Endothelial cell of umbilical vein (primary cell): ENCODE measurements around the gene G6PC1. TPM values are rescaled to one million over a fixed set of nuclear protein-coding genes. Genes with fewer than 3 reads are reported as not detected.
"Not testable (repeated sequence)": the region's sequence is repeated elsewhere in the genome, so short reads cannot be mapped to it uniquely, and the experiment has no call there.

Source experiments
- BruUV-seq: library from RNA; stranded (reverse); fragments of 400-500 nt; replicated peaks from 2 replicates; lab custom pipeline; 2021; lab: Mats Ljungman, UMichigan
- CTCF ChIA-PET: fragments of 300-600, 350-600 bp; sonication (Branson Sonifier 250); formaldehyde crosslinking; loops from one replicate; lab custom pipeline; 2021; ENCODE audit warnings: antibody characterized with exemption, inconsistent platforms; lab: Charles Lee
- POLR2A ChIA-PET: fragments of 300-600, 350-600 bp; sonication (Branson Sonifier 250); formaldehyde crosslinking; loops from one replicate; lab custom pipeline; 2021; ENCODE audit warnings: antibody characterized with exemption, inconsistent platforms; lab: Charles Lee
- DNase-seq: peaks from one replicate; pipeline ENCODE4 v3.0.0-alpha.2; 2011; ENCODE audit warnings: low read depth, low spot score
- FAIRE-seq: peaks from 2 replicates; lab custom pipeline; 2011; peaks lifted over from hg19 to GRCh38; lab: Jason Lieb, UNC
- H2AFZ ChIP-seq: 2 replicates; pipeline ENCODE4 v1.6.0; 2012; ENCODE audit warnings: low read depth, low read length, control low read depth, inconsistent platforms
- H3K27ac ChIP-seq: 2 replicates; pipeline ENCODE4 v1.5.1; 2011; ENCODE audit warnings: low read depth, mild to moderate bottlenecking, control low read depth, low read length, moderate library complexity; ENCODE audit not compliant: insufficient read depth
- H3K27me3 ChIP-seq, 2 experiments: 2 replicates each; pipeline versions ENCODE4 v1.6.0 to v1.6.1; 2011; ENCODE audit warnings: low read length in 2 of 2, mixed read lengths in 1 of 2; ENCODE audit not compliant: control insufficient read depth in 2 of 2, insufficient read depth in 2 of 2
- H3K36me3 ChIP-seq, 2 experiments: 2 replicates in 1 of 2; 3 replicates in 1 of 2; pipeline ENCODE4 v1.5.1; 2011; ENCODE audit warnings: low read length in 2 of 2, mild to moderate bottlenecking in 1 of 2, moderate library complexity in 1 of 2; ENCODE audit not compliant: control insufficient read depth in 2 of 2, insufficient read depth in 2 of 2; ENCODE audit errors: extremely low read depth in 1 of 2
- H3K4me1 ChIP-seq: 3 replicates; pipeline ENCODE4 v1.5.1; 2011; ENCODE audit warnings: mild to moderate bottlenecking, low read length; ENCODE audit not compliant: control insufficient read depth, insufficient read depth; ENCODE audit errors: extremely low read depth
- H3K4me2 ChIP-seq: 2 replicates; pipeline ENCODE4 v1.6.1; 2011; ENCODE audit warnings: low read length, control low read depth, mixed read lengths; ENCODE audit not compliant: insufficient read depth
- H3K4me3 ChIP-seq, 3 experiments: fragments of 200-600 bp in 1 of 3; sonication (generic), shearing (Covaris generic) in 1 of 3; replicated peaks in 1 of 3; 2 replicates each; pipeline ENCODE4 v1.5.1; 2011 to 2016; ENCODE audit warnings: control low read depth in 3 of 3, low read length in 3 of 3, mild to moderate bottlenecking in 2 of 3, inconsistent platforms in 1 of 3, low read depth in 1 of 3, moderate library complexity in 1 of 3; ENCODE audit not compliant: insufficient read depth in 1 of 3
- H3K79me2 ChIP-seq: 2 replicates; pipeline ENCODE4 v1.6.0; 2012; ENCODE audit warnings: low read length, inconsistent platforms; ENCODE audit not compliant: control insufficient read depth, insufficient read depth
- H3K9ac ChIP-seq: replicated peaks from 2 replicates; pipeline ENCODE3; 2011; ENCODE audit warnings: low read length, control low read depth; ENCODE audit not compliant: insufficient read depth; ENCODE audit errors: extremely low read depth
- H3K9me1 ChIP-seq: replicated peaks from 3 replicates; pipeline ENCODE4 v1.6.0; 2011; ENCODE audit warnings: mild to moderate bottlenecking, low read length; ENCODE audit not compliant: control insufficient read depth, insufficient read depth; ENCODE audit errors: extremely low read depth
- H3K9me3 ChIP-seq: replicated peaks from 2 replicates; pipeline ENCODE4 v1.5.1; 2012; ENCODE audit warnings: low read length, inconsistent platforms; ENCODE audit not compliant: control insufficient read depth, insufficient read depth
- H4K20me1 ChIP-seq: replicated peaks from 2 replicates; pipeline ENCODE3; 2011; ENCODE audit warnings: mild to moderate bottlenecking, low read length; ENCODE audit not compliant: control insufficient read depth, insufficient read depth; ENCODE audit errors: extremely low read depth
- dilution Hi-C: fragments of 300-500 bp; cut with MboI; formaldehyde crosslinking; loops from one replicate; pipeline ENCODE4 v1.15.0; 2019; ENCODE audit warnings: low sequenced_read_pairs; ENCODE audit not compliant: extremely low pct_ligation_motif_present
- intact Hi-C: fragments of 100-400 bp; cut with micrococcal nuclease; formaldehyde crosslinking; loops from one replicate; pipeline ENCODE4 v1.10.0; 2022
- polyA plus RNA-seq, 4 experiments: library from polyadenylated mRNA; depleted of rRNA in 3 of 4; stranded (reverse) in 3 of 4; unstranded in 1 of 4; fragments of >200 nt; gene quantifications; 2 replicates each; pipeline versions ENCODE4 v1.2.1 to v1.2.3, GENCODE V29; 2011 to 2012; ENCODE audit warnings: missing spikeins in 1 of 4
- total RNA-seq: library from RNA; stranded (reverse); gene quantifications from 2 replicates; pipeline ENCODE4 v1.2.3, GENCODE V29; 2021
- TF ChIP-seq, protein P1 (sequence below): IDR thresholded peaks from 2 replicates; pipeline ENCODE4 v1.6.1; 2011; ENCODE audit not compliant: insufficient read depth, insufficient read length

The G6PC1 gene
- total and polyA plus RNA-seq, 2 donors (not counting 3 experiments of a cell fraction or from before 2014, with no cell fraction given), result not detected

DNA sequence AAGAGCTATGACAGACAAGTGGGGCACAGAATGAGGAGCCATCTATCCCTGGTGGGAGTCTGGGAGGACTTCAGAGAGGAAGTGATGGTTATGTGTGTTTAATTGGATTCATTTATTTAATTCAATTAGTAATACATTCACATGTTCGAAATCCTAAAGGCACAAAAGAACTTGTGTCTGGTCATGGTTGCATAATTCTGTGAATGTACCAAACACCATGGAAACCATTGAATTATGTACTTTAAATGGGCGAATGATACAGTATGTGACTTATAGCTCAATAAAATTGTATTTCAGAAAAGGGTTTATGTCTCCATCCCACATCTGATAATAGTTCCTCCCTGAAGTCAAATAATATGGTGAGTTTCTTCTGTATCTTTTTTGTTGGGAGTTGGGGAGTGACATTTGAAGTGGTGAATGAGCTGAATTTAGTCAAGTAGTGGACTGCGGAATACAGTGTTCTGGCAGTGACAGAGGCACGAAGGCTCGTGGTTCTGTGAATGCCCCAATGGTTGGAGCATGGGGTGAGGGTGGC, 19.8 kb upstream of the G6PC1 start:
- intact Hi-C loops (loop anchor here (5.0 kb wide), 1 partner anchor 56 kb away; no protein-coding TSS in a partner anchor), dilution Hi-C loops (no loop called here)
- FAIRE-seq (no peak), DNase-seq (no peak)
- no peak overlapping the region for H2AFZ ChIP-seq
- TF ChIP-seq, protein P1, sequence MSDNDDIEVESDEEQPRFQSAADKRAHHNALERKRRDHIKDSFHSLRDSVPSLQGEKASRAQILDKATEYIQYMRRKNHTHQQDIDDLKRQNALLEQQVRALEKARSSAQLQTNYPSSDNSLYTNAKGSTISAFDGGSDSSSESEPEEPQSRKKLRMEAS, result no peak
- H3K27me3 ChIP-seq, result peaks cover 5 to 7% of the 10 kb centered on the region in 2 experiments
- ChIA-PET CTCF (interaction anchor here (1.6 to 4.0 kb wide), 2 partner anchors 16 to 48 kb away, joined by 5 to 19 read pairs; no protein-coding TSS in a partner anchor), POLR2A (no interaction called here)
- H3K27ac ChIP-seq, result no peak overlapping the region
- no peaks in the 10 kb centered on the region for H3K4me1 ChIP-seq
- no peaks in the 10 kb centered on the region for H3K9me1 ChIP-seq
- H3K4me3 ChIP-seq, result no peak overlapping the region
- H4K20me1 ChIP-seq, result no peaks in the 10 kb centered on the region
- no peaks in the 10 kb centered on the region for H3K79me2 ChIP-seq
- H3K9me3 ChIP-seq, result no peaks in the 10 kb centered on the region
- no peak overlapping the region for H3K9ac ChIP-seq
- no peaks in the 10 kb centered on the region for H3K36me3 ChIP-seq
- H3K4me2 ChIP-seq, result no peak overlapping the region
- no TSS peak for BruUV-seq

GRCh38 chr17:42881706-42882105, 18.9 kb upstream of the G6PC1 start:
- H2AFZ ChIP-seq, H3K27me3 ChIP-seq, H3K36me3 ChIP-seq, H3K27ac ChIP-seq, H3K9me1 ChIP-seq, BruUV-seq, H3K4me2 ChIP-seq, H3K4me1 ChIP-seq, POLR2A ChIA-PET, dilution Hi-C loops, DNase-seq, H4K20me1 ChIP-seq, H3K9me3 ChIP-seq, H3K79me2 ChIP-seq, FAIRE-seq, H3K4me3 ChIP-seq, H3K9ac ChIP-seq: not testable (repeated sequence)
- CTCF ChIA-PET, result interaction anchor here (1.6 to 4.0 kb wide), 2 partner anchors 17 to 48 kb away, joined by 5 to 19 read pairs; no protein-coding TSS in a partner anchor
- intact Hi-C loops, result loop anchor here (5.0 kb wide), 1 partner anchor 56 kb away; no protein-coding TSS in a partner anchor
